GM19372 (cell line): ENCODE results near the gene SLC36A1.
A peak's percentile ranks its signal among the peaks of the same experiment; 100 is the strongest.
"Not testable (repeated sequence)": the region's sequence is repeated elsewhere in the genome, so short reads cannot be mapped to it uniquely, and the experiment has no call there.

Source experiments
- ATAC-seq: cut with Tn5 transposase; IDR thresholded peaks from one replicate; pipeline ENCODE4 v1.9.1; 2021; ENCODE audit warnings: mild to moderate bottlenecking, low read depth, moderate library complexity; ENCODE audit not compliant: unreplicated experiment

Gene SLC36A1

DNA sequence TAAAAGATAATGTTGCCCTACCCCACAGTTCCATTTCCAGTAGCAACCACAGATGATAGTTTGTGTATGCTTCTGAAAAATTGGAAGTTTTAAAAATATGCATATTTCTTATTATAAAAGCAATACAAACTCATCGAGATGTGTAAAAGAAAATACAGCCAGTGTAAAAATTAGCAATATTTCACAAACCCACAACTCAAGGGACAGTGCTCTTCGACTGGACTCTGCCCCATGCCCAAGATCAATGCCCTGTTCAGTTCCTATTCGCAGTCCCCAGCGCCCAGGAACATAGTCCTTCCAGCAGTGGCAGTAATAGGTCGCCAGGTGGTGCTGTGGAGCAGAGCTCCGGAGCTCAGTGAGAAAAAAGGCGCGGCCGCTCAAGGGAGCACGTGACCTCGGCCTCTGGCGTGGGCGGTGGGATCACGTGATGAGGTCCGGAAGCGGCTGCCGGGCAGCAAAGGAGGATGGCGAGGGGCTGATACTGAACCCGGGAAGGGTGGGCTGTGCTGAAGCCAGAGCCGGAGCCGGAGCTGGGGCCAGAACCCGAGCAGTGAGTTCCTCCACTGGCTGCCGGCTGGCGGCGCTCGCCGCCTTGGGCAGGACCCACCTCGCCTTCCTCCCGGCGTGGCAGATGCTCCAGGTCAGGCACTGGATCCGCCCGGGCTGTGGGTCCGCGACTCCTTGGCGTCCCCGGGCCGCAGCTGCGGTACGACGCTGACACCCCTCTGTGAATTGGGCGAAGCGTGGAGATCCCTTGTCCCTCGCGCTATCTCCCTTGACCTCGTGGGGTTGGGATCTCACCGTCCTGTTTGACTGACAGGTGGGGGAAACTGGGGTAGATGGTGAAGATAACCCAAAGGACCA is at the start of gene SLC36A1:
Gene SLC36A1, plus strand, starts transcription at position 430 of the 864 bp plus-strand sequence. CDS start 11,190 bp downstream, outside the sequence.
- ATAC-seq, result peak; percentile 85

DNA sequence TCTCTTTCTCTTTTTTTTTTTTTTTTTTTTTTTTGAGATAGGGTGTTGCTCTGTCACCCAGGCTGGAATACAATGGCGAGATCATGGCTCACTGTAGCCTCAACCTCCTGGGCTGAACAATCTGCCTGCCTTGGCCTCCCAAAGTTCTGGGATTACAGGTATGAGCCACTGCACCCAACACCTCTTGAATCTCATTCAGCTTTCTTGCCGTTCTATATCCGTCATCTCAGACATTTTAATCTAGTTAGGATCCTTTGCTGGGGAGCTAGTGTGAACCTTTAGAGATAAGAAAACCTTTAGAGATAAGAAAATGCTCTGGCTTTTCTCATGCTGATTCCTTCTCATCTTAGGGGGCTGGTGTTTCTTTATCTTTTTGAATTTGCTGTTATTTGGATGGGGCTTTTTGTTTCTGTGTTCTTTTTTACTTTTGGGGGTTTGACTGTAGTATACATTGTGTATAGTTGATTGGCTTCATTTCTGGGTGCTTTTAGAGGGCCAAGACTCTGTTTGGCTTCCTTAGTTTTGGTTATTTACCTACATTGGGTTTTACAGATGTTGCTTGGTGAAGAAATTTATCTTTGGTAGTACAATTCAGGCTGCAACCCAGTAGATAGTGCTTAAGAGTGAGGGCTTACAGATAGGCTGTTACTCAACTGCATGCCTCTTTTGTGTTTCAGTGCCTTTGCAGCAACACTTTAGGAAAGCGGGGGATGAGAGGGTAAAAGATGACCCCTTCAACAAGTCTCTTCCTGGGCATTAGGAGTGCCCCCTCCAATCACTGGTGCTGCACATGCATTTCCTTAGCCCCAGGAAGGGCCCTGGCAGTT is 41.9 kb upstream of the SLC36A1 start:
- ATAC-seq, result no peak

DNA sequence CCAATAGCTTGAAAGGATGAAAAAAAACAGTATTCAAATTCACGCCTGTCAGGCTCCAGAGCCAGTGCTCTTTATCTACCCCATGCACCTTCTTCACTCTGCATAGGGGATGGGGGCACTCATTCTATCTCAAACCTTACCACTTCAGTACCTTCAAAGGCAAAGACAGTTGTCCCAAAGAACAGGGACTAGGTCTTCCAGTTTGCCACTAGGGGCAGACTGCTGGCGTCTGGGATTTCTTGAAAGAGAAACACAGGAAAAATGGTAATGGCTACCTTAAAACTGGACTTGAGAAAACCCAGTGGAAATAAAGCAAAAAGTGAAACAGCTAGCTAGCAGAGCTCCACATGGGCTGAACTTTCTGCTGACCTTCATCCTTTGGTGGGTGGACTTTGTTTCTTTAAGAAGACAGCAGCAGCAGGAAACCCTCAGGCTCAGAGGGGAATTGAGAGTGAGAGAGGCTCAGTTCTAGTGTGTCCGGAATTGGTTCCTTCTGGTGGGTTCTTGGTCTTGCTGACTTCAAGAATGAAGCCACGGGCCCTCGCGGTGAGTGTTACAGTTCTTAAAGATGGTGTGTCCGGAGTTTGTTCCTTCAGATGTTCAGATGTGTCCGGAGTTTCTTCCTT is 41.0 kb upstream of the SLC36A1 start:
- no peak for ATAC-seq

DNA sequence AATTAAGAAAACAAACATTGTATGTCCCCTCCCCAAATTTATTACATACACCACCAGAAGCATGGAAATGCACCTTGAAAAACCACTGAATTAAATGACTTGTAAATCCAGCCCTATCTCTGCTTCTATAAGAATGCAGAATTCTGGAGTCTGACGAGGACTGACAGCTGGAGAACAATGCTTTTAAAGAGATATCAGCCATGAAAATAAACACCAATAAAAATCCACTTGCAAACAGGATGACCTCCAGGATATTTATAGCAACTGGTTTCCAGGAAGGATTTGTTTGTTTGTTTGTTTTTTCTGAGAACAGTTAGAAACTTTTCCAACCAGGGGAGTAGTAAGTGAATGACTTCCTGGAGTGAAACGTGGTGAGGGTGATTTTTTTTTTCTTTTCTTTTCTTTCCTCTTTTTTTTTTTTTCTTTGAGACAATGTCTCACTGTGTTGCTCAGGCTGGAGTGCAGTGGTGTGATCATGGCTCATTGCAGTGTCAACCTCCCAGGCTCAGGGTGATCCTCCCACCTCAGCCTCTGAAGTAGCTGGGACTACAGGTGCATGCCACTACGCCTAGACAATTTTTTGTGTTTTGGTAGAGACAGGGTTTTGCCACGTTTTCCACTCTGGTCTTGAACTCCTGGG is 38.7 kb upstream of the SLC36A1 start:
- ATAC-seq, result no peak

DNA sequence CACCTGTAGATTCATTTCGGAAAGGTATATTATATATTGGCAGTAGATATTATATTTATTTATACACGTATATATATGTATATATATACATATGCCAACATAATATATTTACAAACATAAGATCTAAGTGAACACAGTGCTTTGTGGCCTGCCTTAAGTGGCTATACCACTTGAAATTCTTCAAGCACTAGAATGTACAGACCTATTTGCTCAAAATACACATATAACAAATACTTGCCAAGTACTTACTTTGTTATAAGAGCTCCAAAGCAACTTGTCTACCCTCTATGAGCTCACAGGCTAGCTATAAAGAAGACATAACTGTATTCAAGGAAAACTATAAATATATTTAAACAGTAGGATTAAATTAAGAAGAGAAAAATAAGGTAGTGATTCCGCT is 33.6 kb upstream of the SLC36A1 start:
- no peak for ATAC-seq

DNA sequence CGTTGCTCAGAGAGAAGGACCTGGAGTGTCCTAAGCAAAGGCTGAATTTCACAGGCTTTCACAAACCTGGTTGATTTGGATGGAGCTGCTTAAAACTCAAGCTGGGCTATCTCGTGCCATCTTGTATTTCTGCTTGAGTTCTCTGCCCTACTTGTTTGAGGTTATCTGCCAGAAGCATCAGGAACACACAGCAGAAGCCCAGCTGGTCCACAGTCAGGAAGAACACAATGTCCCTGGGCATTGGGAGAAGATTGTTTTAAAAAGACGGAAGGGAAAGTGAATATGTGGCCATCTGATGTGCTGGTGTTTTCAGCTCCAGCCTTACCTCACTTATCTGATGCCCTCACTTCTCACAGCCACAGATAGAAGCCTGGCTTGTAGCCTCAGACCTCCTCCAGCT is 32.9 kb upstream of the SLC36A1 start:
- no peak for ATAC-seq

DNA sequence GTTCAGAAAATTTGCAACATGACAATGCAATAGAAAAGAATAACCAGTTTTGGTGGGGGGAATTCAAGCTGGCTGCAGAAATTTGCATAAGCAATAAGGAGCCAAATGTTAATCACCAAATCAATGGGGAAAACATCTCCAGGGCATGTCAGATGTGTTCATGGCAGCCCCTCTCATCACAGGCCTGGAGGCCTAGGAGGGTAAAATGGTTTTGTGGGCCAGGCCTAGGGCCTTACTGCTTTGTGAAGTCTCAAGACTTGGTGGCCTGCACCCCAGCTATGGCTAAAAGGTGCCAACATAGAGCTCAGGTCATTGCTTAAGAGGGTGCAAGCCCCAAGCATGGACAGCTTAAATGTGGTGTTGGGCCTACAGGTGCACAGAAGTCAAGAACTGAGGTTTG is 29.7 kb upstream of the SLC36A1 start:
- ATAC-seq, result no peak

DNA sequence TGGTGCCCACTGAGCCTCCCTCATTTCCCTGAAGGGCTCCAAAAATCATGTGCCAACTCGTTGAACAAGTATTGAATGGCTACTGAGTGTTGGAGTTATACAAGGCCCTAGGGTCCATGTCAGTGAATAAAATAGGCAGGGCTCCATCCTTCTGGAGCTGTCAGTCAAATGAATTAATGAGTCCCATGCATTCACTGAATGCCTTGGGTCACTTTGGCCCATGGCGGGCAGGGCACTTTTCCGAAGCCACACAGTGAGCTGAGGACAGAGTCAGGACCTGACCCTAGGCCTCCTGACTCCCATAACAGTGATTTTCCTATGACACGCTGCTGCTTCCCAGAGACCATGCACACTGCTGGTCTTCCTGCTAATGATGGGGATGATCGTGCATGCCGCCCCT is 27.3 kb upstream of the SLC36A1 start:
- ATAC-seq, result no peak

DNA sequence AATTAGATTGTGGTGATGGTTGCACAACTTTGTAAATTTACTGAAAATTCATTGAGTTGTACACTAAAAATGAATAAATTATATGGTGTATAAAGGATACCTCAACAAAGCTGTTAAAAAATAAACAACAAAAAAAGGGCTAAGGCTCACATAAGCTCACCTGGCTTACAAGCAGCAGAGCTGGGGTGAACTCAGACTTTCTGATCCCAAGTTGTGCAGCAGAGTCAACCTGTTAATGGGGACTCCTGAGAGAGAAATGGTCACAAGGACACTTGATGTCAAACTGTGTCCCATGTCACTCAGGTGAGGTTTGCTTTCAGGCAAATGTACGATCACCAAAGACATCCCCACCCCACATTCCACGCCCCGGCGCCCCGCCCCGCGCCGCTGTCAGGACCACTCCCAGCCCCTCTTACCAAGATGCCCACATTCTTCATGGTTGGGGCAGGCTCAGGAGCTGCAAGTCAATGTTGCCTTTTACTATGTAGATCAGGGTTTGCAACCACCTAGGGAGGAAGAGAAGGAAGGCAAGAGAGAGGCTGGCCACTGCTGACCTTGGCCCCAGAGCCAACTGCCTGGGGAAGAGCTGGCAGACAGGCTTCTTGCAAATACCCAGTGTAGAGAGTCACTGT is 22.4 kb upstream of the SLC36A1 start:
- no peak for ATAC-seq

DNA sequence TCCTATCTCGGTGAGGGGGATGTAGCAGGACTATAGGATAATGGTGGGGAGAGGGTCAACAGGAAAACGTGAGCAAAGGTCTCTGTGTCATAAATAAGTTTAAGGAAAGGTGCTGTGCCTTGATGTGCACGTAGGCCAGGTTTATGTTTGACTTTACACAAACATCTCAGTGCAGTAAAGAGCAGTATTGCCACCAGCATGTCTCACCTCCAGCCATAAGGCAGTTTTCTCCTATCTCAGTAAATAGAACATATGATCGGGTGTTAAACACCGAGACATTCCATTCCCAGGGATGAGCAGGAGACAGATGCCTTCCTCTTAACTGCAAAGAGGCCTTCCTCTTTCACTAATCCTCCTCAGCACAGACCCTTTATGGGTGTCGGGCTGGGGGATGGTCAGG is 21.1 kb upstream of the SLC36A1 start:
- ATAC-seq, result not testable (repeated sequence)

DNA sequence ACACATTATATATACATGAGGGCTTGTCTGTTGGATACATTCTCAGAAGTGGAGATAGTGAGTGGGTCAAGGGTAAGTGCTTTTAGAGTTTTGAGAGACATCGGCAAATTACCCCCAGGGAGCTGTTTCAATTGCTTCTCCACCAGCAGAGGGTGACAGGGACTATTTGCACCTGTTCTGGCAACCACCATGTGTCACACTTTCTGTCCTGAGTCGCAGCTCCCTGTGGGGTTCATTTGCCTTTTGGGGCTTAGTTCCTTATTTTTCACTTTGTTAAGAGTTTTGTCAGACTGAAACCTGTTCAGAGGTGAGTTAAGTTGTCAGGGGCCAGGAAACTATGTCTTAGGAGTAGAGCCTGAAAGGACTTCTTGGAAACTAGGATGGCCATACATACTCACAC is 20.1 kb upstream of the SLC36A1 start:
- peak; percentile 95 for ATAC-seq

DNA sequence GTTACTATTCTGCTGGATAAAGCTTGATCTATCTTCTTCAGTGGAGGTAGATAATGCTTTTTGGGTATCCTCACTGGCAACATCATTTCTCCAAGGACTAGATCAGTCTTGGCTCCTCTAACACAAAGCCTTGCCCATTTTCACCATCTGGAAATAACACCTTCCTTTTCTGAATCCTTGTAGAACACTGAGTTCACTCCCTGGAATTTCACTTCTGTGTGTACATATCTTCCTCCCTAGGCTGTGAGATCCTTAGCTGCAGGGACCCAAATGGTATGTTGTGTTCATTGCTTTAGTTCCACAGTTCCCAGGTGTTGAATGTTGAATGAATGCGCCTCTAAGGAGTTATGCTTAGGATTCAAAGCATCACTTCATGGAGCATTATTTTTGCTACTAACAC is 16.7 kb upstream of the SLC36A1 start:
- ATAC-seq, result no peak

DNA sequence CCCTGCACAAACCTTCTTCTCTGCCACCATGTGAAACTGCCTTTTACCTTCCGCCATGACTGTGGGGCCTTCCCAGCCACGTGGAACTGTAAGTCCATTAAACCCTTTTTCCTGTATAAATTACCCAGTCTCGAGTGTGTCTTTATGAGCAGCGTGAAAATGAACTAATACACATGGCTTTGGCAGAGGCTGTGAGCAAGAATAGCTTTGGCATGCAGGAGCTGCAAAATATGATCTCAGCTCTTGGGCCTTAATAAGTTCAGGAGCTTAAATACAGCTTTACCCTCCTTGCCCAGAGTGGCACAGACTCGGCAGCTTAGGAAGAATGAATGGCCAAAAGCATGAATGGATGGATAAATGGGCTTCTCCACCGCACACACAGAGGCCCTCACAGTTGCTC is 15.7 kb upstream of the SLC36A1 start:
- ATAC-seq, result no peak

DNA sequence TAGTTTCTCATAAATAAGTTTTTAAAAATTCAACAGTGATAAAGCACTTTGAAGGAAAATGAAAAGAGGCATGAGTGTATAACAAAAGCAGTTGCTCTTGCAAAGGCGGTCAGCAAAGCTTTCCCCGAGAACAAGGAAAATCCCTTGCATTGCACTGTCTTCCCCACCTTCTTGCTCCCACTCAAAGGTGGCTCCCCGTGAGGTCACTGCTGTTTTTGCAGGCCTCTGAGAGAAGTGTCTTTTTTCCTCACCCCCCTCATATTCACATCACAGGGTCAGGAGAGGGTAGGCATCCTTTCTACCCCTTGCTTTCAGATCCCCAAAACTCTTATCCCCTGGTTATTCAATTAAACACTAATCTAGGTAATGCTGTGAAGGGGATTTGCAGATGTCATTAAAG is 15.2 kb upstream of the SLC36A1 start:
- ATAC-seq, result no peak

DNA sequence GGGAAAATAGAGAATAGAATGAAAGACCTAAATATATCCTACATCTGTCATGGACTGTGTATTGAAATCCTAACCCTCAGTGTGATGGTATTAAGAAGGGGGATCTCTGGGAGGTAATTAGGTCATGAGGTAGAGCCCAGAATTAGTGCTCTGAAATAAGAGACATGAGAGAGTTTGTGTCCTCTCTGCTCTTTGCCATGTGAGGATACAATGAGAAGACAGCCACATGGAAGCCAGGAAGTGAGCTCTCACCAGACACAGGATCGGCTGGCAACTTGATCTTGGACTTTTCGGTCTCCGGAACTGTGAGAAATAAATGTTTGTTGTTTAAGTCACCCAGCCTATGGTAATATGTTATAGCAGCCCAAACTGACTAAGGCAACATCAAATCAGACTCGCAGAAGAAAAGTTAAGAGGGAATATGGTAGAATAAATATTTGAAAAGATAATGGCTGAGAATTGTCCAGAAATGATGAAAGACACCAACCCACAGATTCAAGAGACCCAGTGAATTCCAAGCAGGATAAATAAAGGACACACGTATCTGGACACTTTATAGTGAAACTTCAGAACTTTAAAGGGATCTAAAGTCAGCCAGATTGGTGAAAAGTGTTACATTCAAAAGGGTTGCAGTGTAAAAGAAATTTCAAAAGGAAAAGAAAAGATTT is 12.7 kb upstream of the SLC36A1 start:
- no peak for ATAC-seq

DNA sequence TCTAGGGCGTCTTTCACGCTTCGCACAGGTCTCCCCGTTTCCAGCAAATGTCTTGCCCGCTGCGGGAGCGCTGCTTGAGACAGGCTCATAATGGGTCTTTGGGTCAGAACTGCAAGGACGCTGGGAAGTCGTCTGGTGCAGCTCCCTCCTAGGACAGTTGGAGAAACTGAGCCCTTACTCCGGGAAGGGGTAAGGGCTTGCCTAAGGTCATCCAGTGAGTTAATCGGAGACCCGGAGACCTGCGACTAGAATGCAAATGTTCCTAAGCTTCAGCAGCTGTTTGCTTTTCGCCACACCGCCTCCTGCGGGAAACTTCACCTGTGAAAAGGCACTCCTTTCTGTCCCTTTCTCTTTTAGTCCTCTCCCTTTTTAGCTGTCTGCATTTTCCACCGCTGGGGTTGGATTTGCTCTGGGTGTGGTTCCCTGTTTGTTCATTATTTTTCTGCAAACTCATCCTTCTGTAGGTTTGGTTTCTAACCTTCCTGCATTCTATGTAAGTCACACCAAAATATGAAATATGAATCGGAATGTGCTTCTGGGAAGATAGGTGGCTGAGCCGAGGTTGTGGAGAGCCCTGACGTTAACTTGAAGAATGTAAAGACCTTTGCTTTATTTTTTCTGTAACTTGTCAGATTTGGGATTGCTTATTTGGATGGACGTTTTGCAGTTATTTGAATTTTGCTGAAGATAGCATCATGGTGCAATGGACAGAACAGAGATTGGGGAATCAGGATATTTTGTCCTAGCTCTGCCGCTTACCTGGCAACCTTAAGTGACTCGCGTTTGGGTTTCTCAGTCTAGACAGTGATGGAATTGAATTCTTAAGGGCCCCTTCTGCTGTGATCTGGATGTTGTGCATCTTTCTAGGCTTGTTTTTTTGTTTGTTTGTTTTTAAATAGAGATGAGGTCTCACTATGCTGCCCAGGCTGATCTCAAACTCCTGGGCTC is 909 bp downstream of the SLC36A1 start:
- peak; percentile 3 for ATAC-seq

DNA sequence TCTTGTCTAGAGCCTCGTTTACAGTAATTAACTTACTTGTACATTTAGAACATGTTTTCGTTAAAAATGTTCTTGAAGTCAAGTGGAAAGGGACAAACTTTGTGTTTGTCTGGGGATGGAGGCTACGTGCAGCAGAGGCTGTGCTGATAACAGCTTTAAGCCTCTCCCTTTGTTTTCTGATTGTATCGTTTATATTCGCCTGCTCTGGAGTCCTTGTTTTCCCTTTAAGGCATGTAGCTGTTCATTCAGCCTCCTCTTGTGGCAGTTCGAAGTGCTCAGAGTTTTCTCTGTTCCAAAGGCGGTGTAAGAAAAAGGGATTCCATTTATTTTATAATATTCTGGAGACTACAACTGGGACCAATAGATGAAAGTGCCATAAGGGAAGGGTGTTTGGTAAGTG is 1.9 kb downstream of the SLC36A1 start:
- no peak for ATAC-seq

DNA sequence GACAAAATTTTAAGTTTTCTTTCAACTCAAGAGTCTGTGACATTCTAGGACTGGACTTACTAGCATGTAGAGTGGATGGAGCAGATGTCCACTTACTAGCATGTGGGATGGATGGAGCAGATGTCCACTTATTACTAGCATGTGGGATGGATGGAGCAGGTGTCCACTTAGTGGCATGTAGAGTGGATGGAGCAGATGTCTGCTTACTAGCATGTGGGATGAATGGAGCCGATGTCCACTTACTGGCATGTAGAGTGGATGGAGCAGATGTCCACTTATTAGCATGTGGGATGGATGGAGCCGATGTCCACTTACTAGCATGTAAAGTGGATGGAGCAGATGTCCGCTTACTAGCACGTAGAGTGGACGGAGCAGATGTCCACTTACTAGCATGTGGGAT is 2.4 kb downstream of the SLC36A1 start:
- no peak for ATAC-seq

DNA sequence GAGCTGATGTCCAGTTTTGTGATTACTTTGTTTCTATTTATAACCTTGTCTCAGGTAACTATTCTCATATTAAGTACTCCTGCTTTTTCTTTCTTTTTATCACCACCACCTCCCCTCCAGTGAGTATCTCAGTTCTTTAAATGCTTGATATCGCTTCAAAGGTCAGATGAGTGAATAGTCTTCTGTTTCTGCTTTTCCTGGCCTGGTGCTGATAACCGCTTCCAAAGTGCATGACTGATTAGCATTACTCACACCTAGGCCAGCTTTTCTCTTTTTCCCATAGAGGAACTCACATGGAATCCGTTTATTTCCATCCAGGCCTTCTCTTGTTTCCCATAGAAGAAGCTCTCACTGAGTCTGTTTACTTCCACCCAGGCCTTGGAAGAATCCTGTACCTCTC is 3.2 kb downstream of the SLC36A1 start:
- no peak for ATAC-seq
